SK-N-MC (cell line): ENCODE data around the gene BTN3A1.

Source experiments
- DNase-seq: peaks from one replicate; pipeline ENCODE4 v3.0.0-alpha.2; 2011; ENCODE audit warnings: low read depth, low spot score
- H3K27ac ChIP-seq: fragments of 200-600 bp; sonication (generic); 2 replicates; pipeline ENCODE4 v1.5.1; 2016; ENCODE audit warnings: mixed run types
- H3K36me3 ChIP-seq: fragments of 200-600 bp; sonication (generic); 2 replicates; pipeline ENCODE4 v1.6.1; 2017; ENCODE audit warnings: antibody characterized with exemption, low read length, mixed read lengths; ENCODE audit not compliant: insufficient read depth
- H3K4me3 ChIP-seq: fragments of 200-600 bp; sonication (generic); 2 replicates; pipeline ENCODE4 v1.5.1; 2016
- H3K9ac ChIP-seq: fragments of 200-600 bp; sonication (generic); 2 replicates; pipeline ENCODE4 v1.8.0; 2017; ENCODE audit warnings: mixed run types, mixed read lengths; ENCODE audit not compliant: insufficient read length
- H3K9me3 ChIP-seq: fragments of 200-600 bp; sonication (generic); 2 replicates; pipeline ENCODE4 v1.6.1; 2017; ENCODE audit warnings: low read depth, mild to moderate bottlenecking, antibody characterized with exemption, low read length, moderate library complexity, mixed read lengths
- EZH2 ChIP-seq: fragments of 200-600 bp; sonication (generic); IDR thresholded peaks from one replicate; pipeline ENCODE4 v1.6.1; 2017; ENCODE audit warnings: antibody characterized with exemption
- FOXP2 ChIP-seq: optimal IDR thresholded peaks from 2 replicates; pipeline ENCODE3; 2011; ENCODE audit warnings: mild to moderate bottlenecking, moderate library complexity; ENCODE audit not compliant: insufficient read depth; ENCODE audit errors: extremely low read length, control extremely low read depth
- POLR2AphosphoS5 ChIP-seq: IDR thresholded peaks from 2 replicates; pipeline ENCODE4 v1.6.1; 2012; ENCODE audit warnings: mild to moderate bottlenecking, low read depth, low read length, borderline replicate concordance

Gene BTN3A1

GRCh38 chr6:26385734-26386125, 16.3 kb upstream of the BTN3A1 start:
- Histone ChIP-seq H3K9ac (no peak overlapping the region), H3K36me3 (peaks cover 9% of the 10 kb centered on the region; the same call in 1 of the 2 replicates), H3K27ac (no peak overlapping the region), H3K4me3 (no peak overlapping the region), H3K9me3 (no peaks in the 10 kb centered on the region)
- TF ChIP-seq FOXP2 (no peak), POLR2AphosphoS5 (no peak), EZH2 (no peak)
- no peak for DNase-seq

DNA sequence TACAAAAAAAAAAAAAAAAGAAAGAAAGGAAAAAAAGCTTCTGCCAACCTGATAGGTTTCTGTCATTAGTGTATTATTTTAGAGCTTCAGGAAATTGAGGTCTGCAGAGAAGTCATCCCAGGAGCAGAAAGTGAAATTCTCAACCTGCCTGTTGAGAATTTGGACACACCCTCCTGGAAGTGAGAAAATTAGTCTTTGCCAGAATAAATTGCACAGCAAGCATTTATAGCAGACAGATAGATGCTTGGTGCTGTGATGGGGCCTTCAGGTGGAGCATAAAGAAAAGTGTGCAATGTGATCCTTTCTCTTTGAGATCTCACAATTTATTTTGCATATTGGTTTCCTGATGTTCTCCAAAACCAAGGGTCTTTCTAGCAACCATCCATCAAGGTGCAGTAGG, 14.5 kb upstream of the BTN3A1 start:
- Histone ChIP-seq H3K36me3 (peaks cover 14% of the 10 kb centered on the region; the same call in 1 of the 2 replicates), H3K9me3 (no peaks in the 10 kb centered on the region), H3K27ac (no peak overlapping the region), H3K4me3 (no peak overlapping the region), H3K9ac (no peak overlapping the region)
- no peak for DNase-seq
- TF ChIP-seq POLR2AphosphoS5 (no peak), FOXP2 (no peak)

DNA sequence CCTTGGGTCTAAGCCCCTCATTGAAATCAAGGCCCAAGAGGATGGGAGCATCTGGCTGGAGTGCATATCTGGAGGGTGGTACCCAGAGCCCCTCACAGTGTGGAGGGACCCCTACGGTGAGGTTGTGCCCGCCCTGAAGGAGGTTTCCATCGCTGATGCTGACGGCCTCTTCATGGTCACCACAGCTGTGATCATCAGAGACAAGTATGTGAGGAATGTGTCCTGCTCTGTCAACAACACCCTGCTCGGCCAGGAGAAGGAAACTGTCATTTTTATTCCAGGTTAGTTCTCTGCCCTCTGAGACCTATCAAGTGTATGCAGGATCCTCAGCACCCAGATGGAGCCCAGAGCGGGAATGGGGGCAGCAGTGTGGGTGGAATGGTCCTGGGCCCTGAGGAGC, 14.1 kb upstream of the BTN3A1 start:
- Histone ChIP-seq H3K4me3 (no peak overlapping the region), H3K9me3 (no peaks in the 10 kb centered on the region), H3K27ac (no peak overlapping the region), H3K9ac (no peak overlapping the region), H3K36me3 (peaks cover 14% of the 10 kb centered on the region; the same call in 1 of the 2 replicates)
- DNase-seq, result no peak
- no peak for TF ChIP-seq POLR2AphosphoS5
- no peak for TF ChIP-seq FOXP2
- TF ChIP-seq EZH2, result no peak

DNA sequence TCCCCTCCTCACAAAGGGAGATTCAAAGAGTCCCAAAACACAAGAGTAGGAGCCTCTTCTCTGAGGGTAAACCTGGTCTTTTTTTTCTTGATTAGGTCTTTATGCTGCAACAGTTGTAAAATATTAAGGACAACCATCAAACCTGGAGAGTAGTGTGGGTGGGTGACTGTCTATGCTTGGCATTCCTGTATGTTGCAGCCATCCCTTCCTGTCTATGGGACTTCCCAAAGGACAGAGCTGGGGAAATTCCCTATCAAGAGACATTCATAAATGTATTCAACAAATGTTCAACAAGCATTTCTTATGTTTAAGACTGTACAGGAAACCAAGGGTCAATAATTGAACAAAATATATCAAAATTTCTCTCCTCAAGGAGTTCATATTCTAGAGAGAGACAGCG, 13.6 kb upstream of the BTN3A1 start:
- Histone ChIP-seq H3K36me3 (peaks cover 14% of the 10 kb centered on the region; the same call in 1 of the 2 replicates), H3K9me3 (no peaks in the 10 kb centered on the region), H3K9ac (no peak overlapping the region), H3K4me3 (no peak overlapping the region), H3K27ac (no peak overlapping the region)
- DNase-seq, result no peak
- TF ChIP-seq FOXP2, result no peak
- no peak for TF ChIP-seq EZH2
- no peak for TF ChIP-seq POLR2AphosphoS5

- H3K36me3 ChIP-seq, result peaks cover 14% of the 10 kb centered on the region; the same call in 1 of the 2 replicates
- no peak for DNase-seq
These were observed 12.7 kb upstream of the BTN3A1 start for GRCh38 chr6:26389349-26389894.

DNA sequence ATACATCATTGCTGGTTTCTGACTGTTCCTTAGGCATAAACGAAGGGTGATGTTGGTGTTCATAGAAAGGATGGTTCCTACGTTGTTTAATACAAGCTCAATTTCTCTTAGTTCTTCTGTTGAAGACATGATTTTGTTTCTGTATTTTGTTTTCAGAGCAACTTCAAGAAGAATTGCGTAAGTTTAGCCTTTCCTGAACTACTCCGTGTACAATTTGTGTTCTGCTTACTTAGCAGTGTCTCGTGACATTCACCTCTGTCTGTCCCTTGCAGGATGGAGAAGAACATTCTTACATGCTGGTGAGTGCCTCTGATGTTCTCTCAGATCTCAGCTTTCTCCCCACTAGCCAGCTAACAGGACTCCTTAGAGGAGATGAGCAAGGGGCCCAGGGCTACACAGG, 11.5 kb upstream of the BTN3A1 start:
- H3K27ac ChIP-seq, result no peak overlapping the region
- no peak overlapping the region for H3K4me3 ChIP-seq
- TF ChIP-seq EZH2 (no peak), POLR2AphosphoS5 (no peak), FOXP2 (no peak)
- H3K9me3 ChIP-seq, result no peaks in the 10 kb centered on the region
- no peak overlapping the region for H3K9ac ChIP-seq
- no peak for DNase-seq
- peaks cover 14% of the 10 kb centered on the region; the same call in 1 of the 2 replicates for H3K36me3 ChIP-seq

More at GRCh38 chr6:26389349-26389894, 12.7 kb upstream of the BTN3A1 start:
- Histone ChIP-seq H3K9ac (no peak overlapping the region), H3K27ac (no peak overlapping the region), H3K4me3 (no peak overlapping the region), H3K9me3 (no peaks in the 10 kb centered on the region)
- TF ChIP-seq POLR2AphosphoS5, result no peak
- TF ChIP-seq EZH2, result no peak
- no peak for TF ChIP-seq FOXP2

GRCh38 chr6:26392932-26393636, 9.0 kb upstream of the BTN3A1 start:
- DNase-seq, result no peak
- H3K36me3 ChIP-seq, result peaks cover 14% of the 10 kb centered on the region; the same call in 1 of the 2 replicates

GRCh38 chr6:26394289-26394688, 7.8 kb upstream of the BTN3A1 start:
- Histone ChIP-seq H3K4me3 (no peak overlapping the region), H3K9ac (no peak overlapping the region), H3K36me3 (peaks cover 14% of the 10 kb centered on the region; the same call in 1 of the 2 replicates), H3K9me3 (no peaks in the 10 kb centered on the region), H3K27ac (no peak overlapping the region)
- DNase-seq, result no peak
- TF ChIP-seq EZH2, result no peak
- no peak for TF ChIP-seq FOXP2
- TF ChIP-seq POLR2AphosphoS5, result no peak

More at GRCh38 chr6:26392932-26393636, 9.0 kb upstream of the BTN3A1 start:
- Histone ChIP-seq H3K9ac (no peak overlapping the region), H3K27ac (no peak overlapping the region), H3K9me3 (no peaks in the 10 kb centered on the region), H3K4me3 (no peak overlapping the region)
- TF ChIP-seq POLR2AphosphoS5 (no peak), EZH2 (no peak), FOXP2 (no peak)

GRCh38 chr6:26398555-26398954, 3.5 kb upstream of the BTN3A1 start:
- no peaks in the 10 kb centered on the region for H3K9me3 ChIP-seq
- no peak for TF ChIP-seq FOXP2
- TF ChIP-seq POLR2AphosphoS5, result no peak
- no peak for TF ChIP-seq EZH2
- no peaks in the 10 kb centered on the region for H3K36me3 ChIP-seq
- no peak overlapping the region for H3K9ac ChIP-seq
- no peak for DNase-seq
- no peak overlapping the region for H3K4me3 ChIP-seq
- H3K27ac ChIP-seq, result no peak overlapping the region
